ENCODE data around the gene ATP2A1.

Gene ATP2A1

DNA sequence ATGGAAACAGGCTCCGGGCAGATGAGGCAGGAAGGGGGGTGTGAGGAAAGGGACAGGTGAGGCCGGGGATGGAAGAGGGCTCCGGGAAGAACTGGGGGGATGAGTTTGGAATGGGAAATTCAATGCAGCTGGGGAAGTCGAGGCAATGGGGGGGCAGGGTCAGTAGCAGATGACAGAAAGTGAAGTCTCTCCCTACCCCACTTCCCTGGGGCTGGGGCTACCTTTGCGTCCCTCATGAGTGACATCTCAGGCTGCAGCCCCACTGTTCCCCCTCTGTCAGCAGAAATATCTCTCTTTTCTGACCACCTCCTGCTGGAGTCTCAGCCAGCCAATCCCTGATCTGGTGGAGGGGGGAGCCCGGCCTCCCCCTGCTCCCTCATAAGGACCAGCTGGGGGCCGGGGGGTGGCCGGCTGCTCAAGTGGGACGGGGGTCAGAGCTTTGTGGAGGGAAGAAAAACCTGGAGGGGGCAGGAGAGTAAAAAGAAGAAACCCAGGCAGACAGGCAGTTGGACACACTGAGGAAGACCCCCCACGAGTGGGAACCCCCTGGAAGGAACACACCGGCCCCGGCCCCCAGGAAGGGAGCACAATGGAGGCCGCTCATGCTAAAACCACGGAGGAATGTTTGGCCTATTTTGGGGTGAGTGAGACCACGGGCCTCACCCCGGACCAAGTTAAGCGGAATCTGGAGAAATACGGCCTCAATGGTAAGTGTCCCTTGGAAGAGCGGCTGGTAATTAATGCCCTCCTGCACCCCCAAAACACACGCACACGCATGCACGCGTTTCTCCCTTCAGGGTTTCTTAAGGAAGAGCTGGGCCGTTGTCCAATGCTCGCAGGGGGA is at the start of gene ATP2A1:
Gene ATP2A1 (plus strand): TSS at position 406 of the 844 bp plus-strand sequence. CDS start 184 bp downstream, at position 590.
- DNase-seq (ENCODE audit: low spot score) = no peak

DNA sequence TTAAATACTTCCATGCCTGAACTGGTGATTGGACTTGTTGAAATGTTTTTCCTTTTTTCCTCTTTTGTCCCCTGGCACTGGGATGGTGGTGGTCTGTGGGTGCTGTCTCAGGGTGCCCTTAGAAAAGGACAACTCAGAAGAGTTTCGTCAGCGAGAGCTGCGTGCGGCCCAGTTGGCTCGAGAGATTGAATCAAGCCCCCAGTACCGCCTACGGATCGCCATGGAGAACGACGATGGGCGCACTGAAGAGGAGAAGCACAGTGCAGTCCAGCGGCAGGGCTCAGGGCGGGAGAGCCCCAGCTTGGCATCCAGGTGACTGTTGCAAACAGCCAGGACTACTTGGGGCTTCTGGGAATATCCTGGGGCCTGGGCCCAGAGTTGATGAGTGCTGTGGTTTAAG is 48.5 kb upstream of the ATP2A1 start:
- no peak for DNase-seq (ENCODE audit: low spot score)

DNA sequence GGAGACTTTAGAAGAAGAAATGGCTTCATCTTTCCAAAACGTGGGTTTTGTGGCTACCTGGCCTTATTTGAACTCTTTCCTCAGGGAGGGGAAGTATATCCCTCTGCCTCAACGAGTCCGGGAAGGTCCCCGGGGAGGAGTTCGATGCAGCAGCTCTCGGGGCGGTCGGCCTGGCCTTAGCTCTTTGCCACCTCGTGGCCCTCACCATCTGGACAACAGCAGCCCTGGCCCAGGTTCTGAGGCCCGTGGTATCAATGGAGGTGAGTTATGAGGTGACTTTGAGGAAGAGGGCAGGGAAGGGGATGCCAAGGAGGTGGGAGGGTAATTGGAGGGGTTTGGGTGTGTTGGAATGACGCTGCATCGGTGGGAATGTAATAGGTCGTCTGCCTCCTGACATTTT is 47.8 kb upstream of the ATP2A1 start:
- DNase-seq (ENCODE audit: low spot score) = no peak

DNA sequence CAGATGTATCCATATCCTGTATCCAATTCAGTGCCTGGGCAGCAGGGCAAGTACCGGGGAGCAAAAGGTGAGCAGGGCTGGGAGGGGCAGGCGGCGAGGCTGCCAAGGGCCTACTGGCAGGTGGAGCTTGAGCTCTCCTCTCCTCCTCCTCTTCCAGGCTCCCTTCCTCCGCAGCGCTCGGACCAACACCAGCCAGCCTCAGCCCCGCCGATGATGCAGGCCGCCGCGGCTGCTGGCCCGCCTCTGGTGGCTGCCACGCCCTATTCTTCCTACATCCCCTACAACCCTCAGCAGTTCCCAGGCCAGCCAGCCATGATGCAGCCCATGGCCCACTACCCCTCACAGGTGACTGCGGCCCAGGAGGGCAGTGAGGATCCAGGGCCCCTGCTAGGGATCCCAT is 43.9 kb upstream of the ATP2A1 start:
- DNase-seq (ENCODE audit: low spot score) = no peak

DNA sequence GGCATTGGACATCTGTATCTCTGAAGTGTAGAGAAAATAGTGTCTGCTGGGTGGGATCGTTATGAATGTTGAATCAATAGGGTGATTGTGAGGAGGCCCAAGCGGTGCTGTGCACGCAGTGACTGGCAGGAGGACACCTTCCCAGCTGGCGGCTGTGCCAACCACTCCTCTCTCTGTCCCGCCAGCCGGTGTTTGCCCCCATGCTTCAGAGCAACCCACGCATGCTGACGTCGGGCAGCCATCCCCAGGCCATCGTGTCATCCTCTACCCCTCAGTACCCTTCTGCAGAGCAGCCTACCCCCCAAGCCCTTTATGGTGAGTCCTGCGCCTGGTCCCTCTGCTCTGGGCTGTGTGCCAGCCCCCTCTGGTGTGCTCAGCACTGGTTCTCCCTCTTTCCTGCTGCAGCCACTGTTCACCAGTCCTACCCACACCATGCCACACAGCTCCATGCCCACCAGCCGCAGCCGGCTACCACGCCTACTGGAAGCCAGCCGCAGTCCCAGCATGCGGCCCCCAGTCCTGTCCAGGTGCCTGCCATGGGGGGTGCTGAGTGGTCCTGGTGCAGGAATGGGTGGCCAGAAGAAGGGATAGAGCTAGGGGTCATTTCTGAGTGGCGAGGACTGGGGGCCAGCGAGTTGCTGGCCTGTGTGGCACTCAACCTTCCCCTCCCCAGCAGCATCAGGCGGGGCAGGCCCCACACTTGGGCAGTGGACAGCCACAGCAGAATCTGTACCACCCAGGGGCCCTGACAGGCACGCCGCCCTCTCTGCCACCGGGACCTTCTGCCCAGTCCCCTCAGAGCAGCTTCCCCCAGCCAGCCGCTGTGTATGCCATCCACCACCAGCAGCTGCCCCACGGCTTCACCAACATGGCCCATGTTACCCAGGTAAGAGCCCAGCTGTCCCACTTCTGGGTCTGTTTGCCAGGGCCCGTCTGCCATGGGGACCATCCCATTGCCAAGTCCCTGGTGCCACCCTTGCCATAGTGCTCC is 43.1 kb upstream of the ATP2A1 start:
- no peak for DNase-seq (ENCODE audit: low spot score)

DNA sequence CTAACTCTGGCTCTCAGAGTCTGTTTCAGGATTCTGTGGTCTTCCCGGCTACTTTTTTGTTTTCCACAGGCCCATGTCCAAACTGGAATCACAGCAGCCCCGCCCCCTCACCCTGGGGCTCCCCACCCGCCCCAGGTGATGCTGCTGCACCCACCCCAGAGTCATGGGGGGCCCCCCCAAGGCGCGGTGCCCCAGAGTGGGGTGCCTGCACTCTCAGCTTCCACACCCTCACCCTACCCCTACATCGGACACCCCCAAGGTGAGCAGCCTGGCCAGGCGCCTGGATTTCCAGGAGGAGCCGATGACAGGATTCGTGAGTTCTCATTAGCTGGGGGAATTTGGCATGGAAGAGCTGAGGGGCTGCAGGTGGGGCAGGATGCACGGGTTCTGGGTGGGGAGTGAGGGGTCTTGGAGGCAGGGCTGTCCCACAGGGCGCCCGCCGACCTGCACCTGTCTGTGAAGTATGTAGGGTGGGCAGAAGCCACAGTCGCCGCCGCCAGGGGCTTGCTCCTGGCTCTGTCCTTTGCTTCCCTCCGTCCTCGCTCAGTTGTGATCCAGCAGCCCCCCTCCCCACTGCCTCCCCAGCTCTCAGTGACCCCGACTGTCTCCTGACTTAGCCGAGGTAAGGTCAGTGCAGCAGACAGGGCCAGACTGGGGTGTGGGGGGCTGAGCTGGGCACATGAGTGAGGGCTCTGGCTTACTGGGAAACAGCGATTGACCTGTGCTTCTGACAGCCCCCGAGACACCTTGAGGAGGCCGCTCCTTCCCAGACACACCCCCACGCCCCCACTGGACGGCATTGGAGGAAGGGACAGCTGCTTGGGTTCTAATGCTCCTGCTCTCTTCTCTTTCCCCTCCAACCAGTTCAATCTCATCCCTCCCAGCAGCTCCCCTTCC is 42.2 kb upstream of the ATP2A1 start:
- no peak for DNase-seq (ENCODE audit: low spot score)

DNA sequence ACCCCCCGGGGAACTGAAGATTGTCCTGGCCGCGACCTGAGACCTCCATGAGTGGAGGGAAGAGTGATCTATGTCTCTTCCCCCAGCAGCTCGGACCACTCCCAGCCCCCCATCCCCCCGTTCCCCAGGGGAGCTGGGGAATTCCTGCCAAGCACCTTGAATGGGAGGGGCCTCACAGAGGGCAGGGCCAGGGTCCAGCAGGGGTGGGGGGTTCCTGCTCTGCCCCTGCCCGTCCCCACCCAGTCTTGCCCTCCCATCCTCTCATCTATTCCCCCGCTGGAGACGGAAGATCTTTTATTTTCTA is 41.6 kb upstream of the ATP2A1 start:
- DNase-seq (ENCODE audit: low spot score) = no peak

DNA sequence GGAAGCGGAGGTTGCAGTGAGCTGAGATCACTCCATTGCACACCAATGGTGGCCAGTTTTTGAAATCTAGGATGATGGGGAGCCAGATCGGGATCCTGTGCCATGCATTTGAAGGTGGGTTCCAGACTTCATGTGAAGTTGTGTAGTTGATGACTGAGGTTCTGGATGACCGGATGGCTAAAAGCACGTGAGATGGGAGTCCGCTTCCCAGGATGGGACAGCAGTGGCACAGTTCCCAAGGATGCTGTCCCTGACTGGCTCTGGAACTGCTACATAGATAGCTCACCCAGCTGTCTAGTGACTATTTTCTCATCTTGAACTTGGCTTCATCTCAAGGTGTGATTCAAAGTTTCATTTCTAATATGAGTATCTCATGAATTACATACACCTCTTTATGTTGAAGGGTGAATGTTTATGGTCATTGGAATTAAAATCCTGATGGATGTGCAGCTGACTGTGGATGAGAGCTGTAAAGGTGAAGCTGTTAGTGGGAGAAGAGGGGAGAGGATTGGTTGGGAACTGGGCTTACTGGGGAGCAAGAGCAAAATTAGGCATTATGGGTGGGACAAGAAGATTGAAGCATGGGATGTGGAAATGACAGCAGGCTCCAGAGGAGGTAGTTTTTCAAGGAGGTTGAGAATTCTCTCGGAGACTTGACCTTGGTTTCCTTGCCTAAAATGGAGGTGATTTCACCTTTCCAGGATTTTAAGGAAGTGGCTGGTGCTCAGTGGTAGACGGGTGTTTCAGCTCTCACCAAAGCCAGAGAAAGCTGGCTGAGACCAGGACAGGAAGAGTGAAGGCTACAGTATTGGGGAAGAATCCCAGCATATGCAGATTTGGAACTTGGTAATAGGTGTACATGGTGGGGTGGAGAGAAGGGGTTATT is 40.4 kb upstream of the ATP2A1 start:
- no peak for DNase-seq (ENCODE audit: low spot score)

DNA sequence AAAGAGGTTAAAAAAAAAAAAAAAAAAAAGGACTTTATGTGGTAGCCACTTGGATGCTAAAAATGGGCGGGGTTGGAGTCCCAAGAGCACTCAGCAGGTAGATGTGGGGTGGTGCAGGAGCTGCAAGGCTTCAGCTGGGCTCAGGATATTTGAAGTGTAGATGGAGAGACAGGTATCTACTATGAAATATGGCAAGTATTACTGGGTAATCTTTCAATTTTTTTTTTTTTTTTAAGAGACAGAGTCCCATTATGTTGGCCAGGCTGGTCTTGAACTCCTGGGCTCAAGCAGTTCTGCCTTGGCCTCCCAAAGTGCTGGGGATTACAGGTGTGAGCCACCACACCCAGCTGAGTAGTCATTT is 39.8 kb upstream of the ATP2A1 start:
- no peak for DNase-seq (ENCODE audit: low spot score)

DNA sequence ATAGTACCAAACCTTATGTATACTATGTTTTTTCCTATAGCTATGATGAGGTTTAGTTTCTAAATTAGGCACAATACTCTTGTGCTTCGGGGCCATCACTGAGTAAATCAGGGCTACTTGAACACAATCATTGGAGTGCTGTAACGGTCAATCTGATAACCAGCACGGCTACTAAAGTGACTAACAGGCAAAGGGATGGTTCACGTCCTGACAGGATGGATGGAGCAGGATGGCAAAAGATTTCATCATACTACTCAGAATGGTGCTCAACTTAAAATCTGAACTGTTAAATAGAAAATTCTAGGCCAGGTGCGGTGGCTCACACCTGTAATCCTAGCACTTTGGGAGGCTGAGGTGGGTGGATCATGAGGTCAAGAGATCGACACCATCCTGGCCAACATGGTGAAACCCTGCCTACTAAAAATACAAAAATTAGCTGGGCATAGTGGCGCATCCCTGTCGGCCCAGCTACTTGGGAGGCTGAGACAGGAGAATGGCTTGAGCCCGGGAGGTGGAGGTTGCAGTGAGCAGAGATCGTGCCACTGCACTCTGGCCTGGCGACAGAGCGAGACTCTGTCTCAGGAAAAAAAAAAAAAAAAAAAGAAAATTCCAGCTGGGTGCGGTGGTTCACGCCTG is 39.2 kb upstream of the ATP2A1 start:
- DNase-seq (ENCODE audit: low spot score) = no peak

DNA sequence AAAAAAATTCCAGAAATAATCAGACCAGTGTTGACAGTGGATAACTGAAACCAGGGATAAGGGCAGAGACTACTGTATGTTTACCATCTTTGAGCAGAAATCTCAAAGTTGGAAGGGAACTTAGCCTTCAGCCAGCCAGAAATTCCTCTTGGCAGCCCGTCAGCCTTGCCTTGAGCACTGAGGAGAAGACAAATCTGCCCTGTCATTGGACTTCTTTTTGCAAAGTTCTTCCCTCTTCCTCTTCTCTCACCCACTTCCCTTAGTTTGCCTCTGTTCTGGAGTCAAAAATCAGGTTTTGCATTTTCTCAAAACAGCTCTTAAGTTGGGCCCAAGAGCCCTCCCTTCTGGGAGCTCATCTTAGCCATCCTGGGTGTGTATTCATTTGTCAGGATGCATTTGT is 38.4 kb upstream of the ATP2A1 start:
- DNase-seq (ENCODE audit: low spot score) = no peak

DNA sequence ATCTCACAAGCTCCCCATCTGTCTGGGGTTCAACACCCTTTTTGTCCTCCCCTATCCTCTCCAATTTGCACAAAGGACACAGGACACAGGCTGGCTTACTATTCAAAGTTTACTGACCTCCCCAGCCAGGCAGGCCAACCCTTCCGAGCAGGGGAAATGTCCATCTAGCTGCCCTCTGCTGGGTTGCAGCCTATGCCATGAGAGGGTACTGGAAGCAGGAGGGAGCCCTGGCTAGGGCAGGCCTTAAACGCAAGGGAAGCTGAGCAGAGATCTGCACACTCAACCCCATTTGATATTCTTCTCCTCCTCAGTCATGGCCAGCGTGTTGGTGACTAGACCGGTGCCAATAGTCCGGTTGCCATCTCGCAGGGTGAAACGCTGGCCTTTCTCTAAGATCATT is 35.6 kb upstream of the ATP2A1 start:
- DNase-seq (ENCODE audit: low spot score) = no peak

DNA sequence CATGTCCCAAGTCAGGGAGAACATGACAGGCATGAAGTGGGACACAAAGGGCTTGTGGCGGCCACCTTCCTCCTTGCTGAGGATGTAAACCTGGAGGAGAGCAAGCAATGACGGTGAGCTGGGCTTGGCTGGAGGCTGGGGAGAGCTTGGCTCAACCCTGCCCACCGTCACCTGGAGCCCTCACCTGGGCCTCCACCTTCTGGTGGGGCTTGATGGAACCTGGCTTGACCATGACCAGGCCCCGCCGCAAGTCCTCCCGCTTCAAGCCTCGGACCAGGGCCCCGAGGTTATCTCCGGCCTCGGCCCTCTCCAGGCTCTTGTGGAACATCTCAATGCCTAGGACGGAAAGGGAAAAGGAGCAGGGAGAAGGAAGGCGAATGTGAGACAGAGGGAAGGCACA is 34.5 kb upstream of the ATP2A1 start:
- DNase-seq (ENCODE audit: low spot score) = no peak

DNA sequence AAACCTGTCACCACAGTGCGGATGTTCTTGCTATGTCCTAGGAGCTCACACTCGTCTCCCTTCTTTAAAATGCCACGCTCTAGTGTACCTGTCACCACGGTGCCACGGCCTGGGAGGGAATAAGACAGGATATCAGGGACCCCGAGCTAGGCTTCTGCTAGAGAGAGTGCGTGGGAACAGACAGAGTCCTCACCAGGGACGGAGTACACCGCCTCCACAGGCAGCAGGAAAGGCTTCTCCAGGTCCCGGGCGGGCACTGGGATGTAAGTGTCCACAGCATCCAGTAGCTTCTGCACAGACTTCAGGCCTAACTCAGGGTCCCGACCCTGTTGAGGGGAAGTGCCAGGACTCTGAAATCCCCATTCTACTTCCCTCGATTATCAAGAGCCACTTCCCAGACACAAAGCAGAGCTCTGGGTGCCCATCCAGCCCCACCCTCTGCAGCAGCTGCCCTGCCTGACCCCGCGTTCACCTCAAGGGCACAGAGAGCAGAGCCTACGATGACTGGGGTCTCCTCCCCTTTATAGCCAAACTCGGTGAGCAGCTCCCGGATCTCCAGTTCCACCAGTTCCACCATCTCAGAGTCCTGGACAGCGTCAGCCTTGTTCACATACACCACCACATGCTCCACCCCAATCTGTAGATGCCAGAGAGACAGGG is 33.9 kb upstream of the ATP2A1 start:
- no peak for DNase-seq (ENCODE audit: low spot score)

DNA sequence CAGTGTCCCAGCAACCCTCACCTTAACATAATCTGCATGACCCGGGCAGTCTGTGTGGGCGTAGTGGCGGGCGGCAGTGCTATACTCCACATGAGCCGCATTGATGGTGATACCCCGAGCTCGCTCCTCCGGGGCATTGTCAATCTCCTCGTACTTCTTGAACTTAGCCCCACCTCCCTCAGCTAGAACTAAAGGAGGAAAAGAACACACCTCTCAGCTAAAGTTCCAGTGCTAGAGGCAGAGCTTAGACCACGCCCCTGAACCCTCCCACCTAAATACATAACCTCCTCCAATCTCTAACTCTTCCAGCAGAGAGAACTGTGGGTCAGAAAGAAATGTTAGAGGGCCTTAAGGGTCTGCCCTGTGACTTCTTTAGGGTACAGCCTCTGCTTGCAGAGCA is 33.0 kb upstream of the ATP2A1 start:
- DNase-seq (ENCODE audit: low spot score) = no peak

DNA sequence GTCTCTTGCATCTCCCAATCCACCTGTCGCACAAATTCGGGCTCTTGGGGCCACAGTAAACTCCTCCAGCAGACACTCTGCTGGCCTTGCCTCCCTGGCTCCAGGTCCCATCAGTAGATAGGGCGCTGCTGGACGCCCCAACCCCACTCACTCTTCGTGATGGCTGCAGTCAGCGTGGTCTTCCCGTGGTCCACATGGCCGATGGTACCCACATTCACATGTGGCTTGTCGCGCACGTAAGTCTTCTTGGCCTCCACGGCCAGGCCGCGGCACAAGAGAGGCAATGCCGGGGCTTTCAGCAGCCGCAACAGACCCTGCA is 32.6 kb upstream of the ATP2A1 start:
- no peak for DNase-seq (ENCODE audit: low spot score)

DNA sequence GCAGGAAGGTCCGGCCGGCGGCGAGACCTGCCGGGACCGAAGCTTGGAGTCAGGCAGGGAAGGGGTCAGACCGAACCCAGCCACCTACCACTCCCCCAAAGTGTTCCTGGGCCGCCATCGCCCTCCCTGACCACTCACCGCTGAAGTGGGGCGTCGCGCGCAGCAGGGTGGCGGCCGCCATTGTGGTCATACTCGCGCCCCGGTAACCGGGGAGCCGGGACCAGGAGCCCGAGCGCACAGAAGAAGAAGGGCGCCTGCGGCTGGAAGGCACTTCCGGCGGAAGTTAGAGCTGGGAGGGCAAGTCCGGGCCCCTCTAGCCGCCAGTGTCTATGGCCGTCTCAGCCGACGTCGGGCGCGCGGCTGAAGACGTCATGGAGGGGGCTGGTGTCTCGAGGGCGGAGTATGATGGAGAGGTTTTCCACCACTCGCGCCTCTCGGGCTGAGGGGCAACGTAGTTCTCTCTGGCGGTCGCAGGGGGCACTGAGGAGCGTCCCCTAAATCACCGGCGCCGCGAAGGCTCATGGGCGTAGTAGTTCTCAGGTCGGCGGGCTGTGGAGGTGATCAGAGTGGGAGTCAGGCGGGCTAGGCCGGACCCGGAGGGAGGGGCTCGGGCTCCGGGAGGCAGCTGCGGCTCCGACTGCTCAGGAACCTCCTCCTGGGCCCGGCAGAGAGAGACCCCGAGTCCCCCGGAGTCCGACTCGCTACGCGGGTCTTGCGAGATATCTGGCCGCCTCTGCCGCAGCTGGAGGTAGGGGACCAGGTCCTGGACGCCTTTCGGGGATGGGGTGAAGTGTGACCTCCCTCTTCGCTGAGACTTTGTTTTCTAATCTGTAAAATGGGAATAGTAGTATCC is 32.0 kb upstream of the ATP2A1 start, which contains the start of gene TUFM:
Gene TUFM (minus strand): TSS at position 269 of the 853 bp plus-strand sequence. CDS start 79 bp downstream, at position 190.
- peak; percentile 94 for DNase-seq (ENCODE audit: low spot score)

DNA sequence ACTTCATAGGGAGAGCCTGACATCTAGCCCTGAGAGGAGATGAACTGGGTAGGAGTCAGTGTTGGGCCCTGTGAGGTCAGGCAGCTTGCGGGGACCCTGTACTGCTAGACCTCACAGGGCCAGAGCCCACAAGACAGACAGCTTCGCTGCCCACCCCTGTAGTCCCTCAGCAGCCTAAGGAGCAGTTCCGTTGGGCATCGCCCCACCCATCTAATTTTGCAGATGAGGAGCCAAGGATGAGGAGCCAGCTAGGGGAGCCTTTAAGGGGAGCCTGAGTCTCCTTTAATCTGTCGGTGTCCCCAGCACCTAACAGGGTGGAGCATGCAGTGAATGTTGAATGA is 31.4 kb upstream of the ATP2A1 start:
- no peak for DNase-seq (ENCODE audit: low spot score)

DNA sequence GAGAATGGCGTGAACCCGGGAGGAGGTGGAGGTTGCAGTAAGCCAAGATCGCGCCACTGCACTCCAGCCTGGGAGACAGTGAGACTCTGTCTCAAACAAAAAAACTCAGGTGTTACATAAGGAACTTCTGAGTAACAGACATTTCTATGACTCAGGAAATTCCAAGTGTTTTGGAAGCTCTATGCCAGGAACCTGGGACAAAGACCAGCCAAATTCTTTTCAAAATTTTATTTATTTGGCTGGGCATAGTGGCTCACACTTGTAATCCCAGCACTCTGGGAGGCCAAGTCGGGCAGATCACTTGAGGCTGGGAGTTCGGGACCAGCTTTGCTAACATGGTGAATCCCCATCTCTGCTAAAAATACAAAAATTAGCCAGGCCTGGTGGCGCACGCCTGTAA is 19.9 kb upstream of the ATP2A1 start:
- DNase-seq (ENCODE audit: low spot score) = no peak
